Measurements from ENCODE around the gene CDK5.

CDK5 gene

DNA sequence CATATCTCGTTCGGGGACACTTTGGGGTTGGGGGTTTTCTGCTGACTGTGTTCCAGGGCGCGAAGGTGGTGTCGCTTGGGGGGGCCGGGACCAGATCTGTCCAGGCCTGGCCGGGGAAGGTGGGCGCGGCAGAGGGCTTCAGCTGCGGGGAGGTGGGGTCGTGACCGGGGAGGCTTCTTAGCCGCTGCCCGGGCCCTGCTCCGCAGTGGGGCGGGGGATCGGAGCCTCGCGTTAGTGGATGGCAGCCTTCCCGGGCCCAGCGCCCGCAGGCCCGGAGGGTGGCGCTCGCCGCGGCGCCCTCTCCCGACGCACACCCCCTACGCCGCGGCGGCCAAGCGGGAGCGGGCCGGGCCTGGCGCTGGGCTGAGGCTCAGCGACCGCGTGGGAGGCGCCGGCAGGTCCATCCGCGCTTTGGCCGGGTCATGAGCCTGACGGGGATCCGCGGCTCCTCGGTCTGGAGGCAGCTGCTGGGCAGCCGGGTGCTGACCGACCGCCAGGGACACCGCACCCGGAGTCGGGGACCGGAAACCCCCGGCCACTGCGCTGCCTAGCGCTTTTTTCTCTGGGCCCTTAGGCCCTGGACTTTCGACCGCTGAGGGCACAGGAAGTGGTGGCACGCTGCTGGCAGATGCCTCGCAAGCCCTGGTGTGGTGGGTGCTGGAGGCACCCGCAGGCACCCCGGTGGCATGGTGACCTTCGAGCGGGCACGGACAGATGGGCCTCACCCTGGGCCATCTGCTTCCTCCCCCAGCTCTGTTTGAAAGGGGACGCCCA, 29.7 kb upstream of the CDK5 start:
- no peak for DNase-seq (ENCODE audit: low read depth in 2 of 2, low spot score in 1 of 2)

DNA sequence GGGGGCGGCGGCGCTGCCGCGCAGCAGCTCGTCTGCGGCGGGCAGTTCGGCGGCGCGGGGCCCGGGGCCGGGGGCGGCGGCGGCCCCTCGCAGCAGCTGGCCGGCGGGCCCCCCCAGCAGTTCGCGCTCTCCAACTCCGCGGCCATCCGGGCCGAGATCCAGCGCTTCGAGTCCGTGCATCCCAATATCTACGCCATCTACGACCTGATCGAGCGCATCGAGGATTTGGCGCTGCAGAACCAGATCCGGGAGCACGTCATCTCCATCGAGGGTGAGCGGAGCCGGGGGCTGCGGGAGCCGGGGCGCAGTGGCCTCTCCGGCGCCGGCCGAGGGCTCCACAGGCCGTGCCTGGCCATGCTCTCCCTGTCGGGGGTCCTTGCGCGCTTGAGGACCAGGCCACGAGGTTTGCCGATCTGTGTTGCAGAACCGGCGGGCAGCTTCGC, 29.1 kb upstream of the CDK5 start:
- no peak for DNase-seq (ENCODE audit: low read depth in 2 of 2, low spot score in 1 of 2)

DNA sequence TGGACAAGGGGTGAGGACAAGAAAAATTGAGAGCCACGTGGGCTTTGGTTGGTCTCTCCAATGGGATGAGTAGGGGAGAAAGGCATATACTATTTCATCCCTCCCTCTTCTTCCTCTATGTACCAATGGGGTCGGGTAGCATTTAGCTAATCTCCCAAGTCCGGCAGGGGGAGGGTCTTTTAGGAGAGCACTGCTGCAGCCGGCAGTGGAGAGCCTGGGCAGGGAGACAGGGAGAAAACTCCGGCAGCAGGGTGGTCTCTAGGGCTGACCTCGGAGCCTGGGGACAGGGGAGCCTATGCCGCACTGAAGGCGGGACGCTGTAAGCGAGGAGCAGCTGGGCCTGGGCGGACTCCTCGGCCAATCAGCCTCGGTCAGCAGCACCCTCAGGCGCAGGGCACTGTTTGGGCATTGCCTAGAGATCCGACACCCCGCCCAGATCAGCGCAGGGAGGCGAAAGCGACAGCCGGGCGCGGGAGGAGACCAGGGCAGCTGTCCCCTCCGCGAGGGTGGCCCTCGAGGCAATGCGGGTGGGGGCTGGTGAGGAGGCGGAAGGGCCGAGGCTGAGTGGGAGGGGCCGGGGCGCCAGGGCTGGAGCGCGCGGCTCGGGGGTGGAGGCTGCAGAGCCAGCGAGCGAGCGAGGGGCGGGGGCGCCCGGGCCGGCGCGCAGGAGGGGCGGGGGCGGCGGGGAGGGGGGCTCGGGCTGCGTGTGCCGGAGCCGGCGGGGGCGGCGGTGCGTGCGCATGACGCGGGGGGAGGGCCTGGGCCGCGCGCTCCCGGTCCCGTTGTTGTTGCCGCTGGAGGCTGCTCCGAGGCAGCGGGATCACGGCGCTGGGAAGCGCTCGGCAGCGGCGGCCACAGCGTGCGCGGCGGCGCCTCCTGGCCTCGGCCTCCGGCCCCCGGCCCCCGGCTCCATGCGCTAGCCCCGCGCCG, 28.3 kb upstream of the CDK5 start, which contains the start of gene AGAP3:
AGAP3 (plus strand) TSS at position 785 of the 930 bp plus-strand sequence. CDS start 267 bp downstream, outside the sequence.
- DNase-seq (ENCODE audit: low read depth in 2 of 2, low spot score in 1 of 2): no peak

DNA sequence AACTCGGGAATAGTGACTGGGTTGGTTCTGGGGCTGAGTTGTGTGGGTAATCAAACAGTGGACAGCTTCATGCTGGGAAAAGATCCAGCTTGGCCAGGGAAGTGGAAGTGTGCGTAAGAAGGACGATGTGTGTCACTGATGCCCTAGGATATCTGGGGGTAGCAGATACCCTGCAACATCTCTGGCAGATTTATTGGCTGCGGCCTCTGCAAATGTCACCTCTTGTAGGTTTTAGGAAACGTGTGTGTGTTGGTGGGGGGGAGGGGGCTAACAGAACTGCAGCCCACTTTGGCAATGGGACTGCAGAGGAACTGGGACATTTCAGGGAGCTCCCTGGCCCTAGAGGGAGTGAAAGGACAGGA, 27.6 kb upstream of the CDK5 start:
- no peak for DNase-seq (ENCODE audit: low read depth in 2 of 2, low spot score in 1 of 2)

DNA sequence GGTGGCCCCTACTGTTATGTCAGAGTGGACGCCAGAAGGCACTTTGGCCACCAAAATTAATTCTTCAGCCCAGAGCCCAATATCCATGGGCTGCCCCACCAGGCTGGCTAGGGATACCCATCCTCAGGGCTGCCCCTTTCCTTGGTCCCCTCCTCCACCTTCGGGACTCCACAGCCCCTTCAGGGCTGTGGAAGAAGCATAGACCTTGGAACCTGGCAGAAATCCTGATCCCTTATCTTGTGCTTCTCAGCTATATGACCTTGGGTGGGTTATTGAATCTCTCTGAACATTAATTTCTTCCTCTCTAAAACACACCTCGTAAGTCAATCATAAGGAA, 26.1 kb upstream of the CDK5 start:
- no peak for DNase-seq (ENCODE audit: low read depth in 2 of 2, low spot score in 1 of 2)

DNA sequence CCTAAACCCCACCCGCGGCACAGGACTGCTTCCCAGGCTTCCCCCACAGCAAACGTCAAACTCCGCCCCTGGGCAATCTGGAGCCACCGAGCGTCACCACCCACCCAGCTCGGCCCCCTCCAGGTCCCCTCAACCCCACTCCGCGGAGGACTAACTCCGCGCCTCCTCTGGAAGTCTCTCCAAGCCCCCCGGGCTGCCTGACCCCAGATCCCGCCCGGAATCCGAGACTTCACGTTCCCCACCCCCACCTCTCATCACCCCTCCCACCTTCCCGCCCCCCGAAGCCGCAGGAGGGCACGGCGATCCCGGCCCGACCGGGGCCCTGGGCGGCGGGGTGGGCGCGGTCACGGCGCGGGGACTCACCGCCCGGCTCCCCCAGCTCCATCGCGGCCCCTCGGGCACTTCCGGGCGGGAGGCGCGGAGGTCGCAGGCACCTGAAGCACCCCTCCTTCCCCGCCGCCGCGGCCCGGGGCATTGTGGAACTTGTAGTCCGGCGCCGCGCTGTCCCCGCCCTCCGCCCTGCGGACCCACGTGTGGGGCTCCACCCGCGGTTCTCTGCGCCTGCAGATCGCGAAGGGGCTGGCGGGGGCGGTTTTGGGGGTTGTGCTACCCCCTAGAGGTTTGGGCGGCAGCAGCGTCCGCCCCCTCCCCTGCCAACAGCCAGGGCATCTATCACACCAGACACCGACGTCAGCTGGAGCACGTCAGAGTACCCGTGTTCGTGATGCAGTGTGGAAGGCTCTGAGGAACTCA, 25.6 kb upstream of the CDK5 start, which contains the start of gene TMUB1:
TMUB1 (minus strand) TSS at position 423 of the 753 bp plus-strand sequence. CDS start 930 bp downstream, outside the sequence.
- peak; percentile 62 to 74 for DNase-seq (ENCODE audit: low read depth in 2 of 2, low spot score in 1 of 2)

DNA sequence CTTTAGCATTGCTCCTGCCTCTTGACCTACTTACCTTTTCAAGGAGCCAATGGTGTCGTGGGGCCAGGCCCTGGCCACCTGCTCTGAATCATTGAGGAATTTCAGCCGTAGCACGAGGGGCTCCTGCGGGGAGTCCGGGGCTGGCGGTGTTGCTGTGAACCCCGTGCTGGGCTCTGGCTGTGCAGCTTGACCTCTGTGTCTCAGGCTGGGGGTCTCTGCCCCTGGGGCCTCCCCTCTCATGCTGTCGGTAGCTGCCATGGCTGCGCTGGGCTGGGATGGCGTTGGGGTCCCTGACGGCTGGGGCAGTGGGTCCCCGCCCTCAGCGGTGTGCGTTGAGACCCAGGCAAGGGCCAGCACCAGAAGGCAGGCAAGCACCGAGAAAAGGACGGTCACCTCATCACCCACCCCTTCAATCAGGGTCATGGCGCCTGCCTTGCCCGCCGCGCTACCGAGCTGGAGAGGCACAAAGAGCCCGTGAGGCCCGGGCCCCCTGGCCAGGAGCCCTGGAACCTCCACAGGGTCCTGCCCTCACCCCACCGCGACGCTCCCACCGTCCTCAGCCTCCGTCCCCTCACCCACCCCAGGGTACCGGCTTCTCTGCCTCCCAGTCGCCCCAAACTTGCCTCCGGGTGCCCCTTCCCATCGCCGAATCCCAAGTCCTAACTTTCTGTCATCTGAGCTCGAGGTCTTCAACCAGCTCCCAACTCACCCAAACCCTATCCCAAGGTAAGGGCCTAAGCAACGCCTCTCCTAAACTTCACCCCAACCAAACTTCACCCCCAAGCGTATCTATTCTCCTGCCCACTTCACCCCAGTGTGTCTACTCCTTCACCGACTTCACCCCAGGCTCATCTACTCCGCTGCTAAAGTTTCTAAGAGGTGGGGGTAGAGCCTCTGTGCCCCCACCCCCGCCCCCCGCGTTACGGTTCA, 24.7 kb upstream of the CDK5 start:
- no peak for DNase-seq (ENCODE audit: low read depth in 2 of 2, low spot score in 1 of 2)

DNA sequence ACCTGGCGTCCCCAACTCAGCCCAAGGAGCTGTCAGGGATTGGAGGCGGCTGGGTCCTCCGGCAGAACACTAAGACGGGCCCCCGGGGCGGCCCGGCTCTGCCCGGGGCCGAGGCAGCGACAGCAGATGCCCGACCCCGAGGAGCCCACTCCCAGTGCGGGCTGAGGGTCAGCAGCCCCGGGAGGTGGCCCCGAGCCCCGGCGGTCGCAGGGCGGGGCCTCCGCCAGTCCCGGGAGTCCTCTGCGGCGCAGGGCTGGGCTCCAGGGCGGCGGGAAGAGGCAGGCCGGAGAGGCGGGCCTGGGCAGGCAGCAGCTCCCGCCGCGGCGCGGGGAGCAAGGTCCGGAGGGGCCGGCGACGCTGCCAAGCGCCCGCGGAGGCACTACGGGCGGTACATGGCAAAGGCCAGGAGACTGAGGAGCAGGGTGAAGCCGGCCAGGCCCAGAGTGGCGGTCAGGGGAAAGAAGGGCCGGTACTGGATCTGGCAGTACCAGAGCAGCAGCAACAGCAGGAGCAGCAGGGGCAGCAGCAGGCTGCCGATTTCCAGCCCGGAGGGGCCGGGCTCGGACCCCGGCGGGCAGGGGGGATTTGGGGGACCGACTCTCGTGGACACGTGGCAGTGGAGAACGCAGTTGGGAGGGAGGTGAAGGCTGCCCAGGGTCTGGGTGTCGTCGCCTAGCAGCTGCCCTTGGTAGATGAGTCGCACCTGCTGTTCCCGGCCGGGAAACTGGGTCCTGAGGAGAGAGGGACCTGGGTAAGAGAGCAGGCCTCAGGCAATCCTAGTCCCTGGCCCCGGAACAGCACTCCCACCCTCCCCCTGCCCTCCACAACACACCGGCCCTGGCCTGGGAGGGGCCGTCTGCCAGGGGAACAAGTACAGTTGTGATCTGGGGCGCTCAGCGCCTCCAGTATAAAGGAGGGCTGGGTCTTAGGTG, 23.7 kb upstream of the CDK5 start:
- DNase-seq (ENCODE audit: low read depth in 2 of 2, low spot score in 1 of 2): no peak

DNA sequence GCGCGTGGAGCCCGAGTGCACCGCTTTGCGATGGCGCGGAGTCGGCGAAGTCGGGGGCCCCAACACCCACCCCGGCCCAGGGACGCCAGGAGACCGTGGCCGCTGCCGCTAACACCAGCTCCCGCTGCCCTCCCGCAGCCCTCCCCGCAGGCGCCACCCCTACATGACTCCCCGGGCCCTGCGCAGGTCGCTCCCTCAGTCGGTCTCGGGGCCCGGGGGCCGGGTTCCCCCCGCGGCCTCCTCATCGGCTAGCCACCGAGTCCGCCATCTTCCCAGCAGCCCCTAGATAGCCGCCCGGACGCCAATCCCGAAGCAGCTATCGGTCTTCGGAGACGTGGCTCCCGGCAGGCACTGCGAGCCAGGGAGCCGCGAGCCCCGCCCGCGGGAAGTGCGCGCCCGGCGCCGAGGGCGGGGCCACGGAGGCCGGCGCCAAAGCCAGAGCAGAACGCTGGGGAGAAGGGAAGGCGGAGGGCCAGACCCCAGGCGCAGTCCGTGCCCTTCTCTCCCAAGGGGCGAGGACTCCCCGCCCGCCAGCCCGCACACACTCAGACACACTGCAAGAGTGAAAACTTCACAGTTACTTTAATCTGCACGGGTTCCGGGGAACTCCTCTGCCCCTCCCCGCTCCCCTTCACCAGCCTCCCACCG, 22.9 kb upstream of the CDK5 start, which contains the start of gene FASTK:
FASTK (minus strand) TSS at position 288 of the 648 bp plus-strand sequence; CDS start at position 245, 43 bp downstream.
- DNase-seq (ENCODE audit: low read depth in 2 of 2, low spot score in 1 of 2): peak; percentile 59 to 73

DNA sequence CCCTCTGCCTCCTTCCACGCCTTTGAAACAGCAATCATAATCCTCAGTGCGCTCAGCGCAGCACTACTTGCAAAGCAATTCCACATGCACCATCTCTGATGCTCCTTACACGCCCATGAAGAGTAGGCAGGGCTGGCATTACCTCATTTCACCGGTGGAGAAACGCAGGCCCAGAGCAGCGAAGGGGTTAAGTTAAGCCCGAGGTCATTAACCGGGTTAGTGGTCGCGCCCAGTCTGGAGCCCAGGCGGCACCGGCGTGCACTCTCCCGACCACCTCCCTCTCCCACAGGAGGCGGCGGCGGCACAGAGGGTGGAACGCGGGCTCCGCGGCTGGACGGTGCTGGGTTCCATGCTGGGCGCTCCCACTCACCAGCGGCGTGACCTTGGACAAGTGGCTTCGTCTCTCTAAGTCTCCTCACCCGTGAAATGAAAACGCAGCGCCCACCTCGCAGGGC, 22.4 kb upstream of the CDK5 start:
- no peak for DNase-seq (ENCODE audit: low read depth in 2 of 2, low spot score in 1 of 2)

DNA sequence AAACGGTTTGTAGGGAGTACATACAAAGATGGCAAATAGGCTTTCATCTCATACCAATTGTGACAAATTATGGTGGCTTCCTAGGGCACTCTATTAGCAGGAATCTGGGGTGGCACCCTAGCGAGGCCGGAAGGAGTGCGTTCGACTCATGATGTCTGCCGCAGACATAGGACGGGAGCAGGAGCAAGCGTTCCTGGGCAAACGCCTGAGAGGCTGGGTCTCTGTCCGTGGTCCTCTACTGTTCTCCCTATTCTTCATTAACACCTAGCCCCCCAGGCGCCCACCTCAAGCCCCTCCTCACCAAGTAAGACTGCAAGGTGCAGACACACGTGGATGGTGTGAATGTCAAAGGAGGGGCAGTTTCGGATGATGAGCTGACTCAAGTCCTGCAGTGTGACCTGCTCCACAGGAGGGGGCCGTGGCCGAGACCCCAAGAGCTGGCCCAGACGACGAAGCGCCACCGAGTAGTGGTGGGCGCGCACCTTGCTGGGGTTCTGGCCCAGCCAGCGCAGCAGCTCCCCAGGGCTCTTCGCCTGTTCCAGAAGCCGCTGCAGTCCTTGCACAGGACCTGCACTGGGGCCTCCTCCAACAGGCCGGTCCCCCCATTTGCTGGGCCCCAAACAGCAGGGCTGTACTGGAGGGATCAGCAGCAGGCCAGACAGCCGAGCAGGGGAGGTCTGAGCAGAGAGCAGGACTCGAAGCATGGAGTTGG, 21.7 kb upstream of the CDK5 start:
- no peak for DNase-seq (ENCODE audit: low read depth in 2 of 2, low spot score in 1 of 2)

DNA sequence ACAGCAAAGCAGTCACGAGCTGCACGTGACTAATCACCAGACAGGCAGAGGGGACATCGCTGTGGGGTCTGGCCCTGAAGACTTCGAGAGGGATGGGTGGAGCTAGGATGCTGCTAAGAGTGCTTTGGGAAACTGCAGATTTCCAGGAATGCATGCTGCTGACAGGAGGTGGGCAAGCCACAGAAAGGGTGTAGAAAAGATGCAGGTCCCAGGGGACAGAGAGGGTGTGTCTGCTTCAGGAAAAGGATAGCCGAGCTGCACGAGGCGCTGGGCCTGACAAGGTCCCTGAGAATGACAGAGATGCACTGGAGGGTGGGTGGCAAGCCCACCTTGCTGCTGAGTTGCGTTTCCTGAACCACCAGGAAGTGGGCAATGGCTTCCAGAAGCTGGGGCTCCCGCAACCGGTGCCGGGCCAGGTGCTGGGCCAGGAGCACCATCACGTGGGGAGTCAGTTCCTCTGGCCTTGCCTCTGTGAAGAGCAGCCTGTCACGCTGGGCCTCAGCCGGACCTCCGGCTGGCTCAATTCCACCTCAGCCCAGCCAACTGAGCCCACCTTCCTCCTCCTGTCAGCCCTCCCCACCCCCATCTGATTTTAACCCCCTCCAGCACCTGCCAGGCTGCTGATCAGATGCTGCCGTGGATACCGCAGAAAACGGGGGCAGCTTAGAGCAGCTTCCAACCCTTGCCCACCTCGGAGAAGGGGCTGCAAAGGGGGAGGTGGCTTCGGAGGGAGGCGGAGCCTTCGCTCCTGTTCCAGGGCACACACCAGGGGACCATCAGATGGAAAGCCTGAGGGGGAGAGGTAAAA, 20.7 kb upstream of the CDK5 start:
- no peak for DNase-seq (ENCODE audit: low read depth in 2 of 2, low spot score in 1 of 2)

DNA sequence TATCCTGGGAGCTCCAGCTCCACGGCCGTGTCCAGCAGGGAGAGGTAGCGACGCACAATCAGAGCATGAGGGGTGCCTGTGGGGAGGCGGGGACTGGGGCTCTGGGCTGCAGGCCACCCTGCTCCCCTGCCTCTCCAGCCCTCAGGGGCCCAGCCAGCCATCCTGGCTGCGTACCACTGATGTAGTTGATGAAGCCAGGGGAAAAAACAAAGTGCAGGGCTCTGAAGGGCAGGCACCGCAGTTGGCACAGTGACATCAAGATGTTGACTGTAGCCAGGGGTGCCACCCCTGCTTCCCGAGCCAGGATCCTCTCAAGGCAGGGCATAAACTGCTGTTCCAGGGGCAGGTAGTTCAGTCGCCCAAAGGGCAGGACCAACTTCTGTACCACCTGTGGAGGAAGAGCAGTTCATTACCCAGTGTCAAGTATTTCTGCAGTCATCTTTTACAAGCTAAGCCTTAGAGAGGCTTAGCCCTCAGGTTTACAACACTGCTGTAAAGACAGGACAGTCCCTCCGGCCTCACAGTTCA, 20.1 kb upstream of the CDK5 start:
- DNase-seq (ENCODE audit: low read depth in 2 of 2, low spot score in 1 of 2): no peak

DNA sequence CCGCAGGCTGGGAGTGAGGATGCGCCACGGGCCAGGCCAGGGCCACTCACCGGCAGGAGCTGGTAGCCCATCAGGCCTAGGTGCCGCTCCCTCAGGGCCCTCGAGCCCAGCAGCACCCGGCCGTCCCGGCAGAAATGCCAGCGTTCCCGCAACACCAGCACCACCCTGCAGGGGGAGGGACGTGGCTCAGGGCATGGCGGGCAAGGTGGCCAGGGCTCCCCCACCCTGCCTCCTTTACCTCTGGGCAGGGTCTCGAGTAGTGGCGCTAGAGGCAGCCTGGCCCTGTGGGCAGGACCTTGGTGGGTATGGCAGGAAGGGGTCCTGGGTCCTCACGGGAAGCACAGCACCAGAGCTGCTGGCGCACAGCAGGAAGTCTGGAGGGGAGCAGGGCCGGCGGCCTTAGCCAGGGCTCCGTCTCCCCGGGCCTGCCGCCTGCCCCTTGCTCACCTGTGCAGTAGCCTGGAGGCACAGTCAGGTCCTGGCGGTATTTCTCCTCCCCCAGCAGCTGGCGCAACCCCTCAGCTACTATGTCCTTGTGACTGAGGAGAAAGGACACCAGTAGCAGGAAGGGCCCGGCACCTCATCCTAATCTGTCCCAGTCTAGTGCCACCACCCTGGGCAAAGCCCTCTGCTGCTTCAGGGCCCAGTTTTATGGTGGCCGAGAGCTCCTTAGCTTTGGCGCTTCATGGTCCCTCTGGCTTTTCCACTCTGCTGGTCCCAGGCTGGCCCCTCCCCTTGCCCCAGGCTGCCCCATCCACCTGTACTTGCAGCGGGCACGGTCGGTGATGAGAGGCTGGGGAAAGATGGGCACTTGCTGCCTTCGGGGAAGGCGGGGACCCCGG, 19.4 kb upstream of the CDK5 start:
- no peak for DNase-seq (ENCODE audit: low read depth in 2 of 2, low spot score in 1 of 2)

DNA sequence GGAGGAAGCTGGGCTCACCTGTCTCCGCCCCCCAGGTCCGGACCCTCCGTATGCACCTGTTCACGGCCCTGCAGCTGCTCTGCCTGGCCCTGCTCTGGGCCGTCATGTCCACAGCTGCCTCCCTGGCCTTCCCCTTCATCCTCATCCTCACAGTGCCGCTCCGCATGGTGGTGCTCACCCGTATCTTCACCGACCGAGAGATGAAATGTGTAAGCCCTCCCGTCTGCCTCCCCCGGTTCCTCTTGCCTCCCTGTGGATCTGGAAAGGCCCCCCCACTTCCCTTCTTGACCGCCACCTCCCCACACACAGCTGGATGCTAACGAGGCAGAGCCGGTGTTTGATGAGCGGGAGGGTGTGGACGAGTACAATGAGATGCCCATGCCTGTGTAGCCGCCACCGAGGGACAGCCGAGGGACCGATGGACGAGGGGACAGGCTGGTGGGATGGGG, 18.3 kb upstream of the CDK5 start:
- DNase-seq (ENCODE audit: low read depth in 2 of 2, low spot score in 1 of 2): no peak

DNA sequence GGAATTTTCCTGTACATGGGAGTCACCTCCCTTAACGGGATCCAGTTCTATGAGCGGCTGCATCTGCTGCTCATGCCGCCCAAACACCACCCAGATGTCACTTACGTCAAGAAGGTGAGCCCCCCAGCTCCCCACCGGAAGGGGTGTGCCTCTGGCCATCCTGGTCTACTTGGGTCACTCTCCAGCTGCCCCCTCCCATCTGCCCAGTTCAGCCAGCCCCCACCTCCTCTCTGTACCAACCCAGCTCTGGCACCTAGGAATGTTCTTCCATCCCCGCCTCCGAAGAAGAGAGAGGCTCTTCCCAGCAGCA, 17.9 kb upstream of the CDK5 start:
- no peak for DNase-seq (ENCODE audit: low read depth in 2 of 2, low spot score in 1 of 2)

Data from stimulated activated CD8-positive, alpha-beta memory T cell treated with anti-CD3 and anti-CD28 coated beads, Interleukin-4, amount 100 ng/mL, for 1 hour (primary cell).